Measurements from ENCODE around the gene TMEM185A. TPM values are rescaled to one million over a fixed set of nuclear protein-coding genes. Genes with fewer than 3 reads are reported as not detected.
"Not testable (repeated sequence)": the region's sequence is repeated elsewhere in the genome, so short reads cannot be mapped to it uniquely, and the experiment has no call there.

The TMEM185A gene
- total RNA-seq, 2 experiments from 2014 or later, result 6.2 to 14.5 TPM

GRCh38 chrX:149550454-149550853 is 81.1 kb downstream of the TMEM185A start:
- H3K4me3 ChIP-seq (ENCODE audit: low read depth, low read length, poor library complexity, severe bottlenecking); DNase-seq (ENCODE audit: low spot score); H3K79me2 ChIP-seq (ENCODE audit: insufficient read depth, low read depth, low read length); H3K9me2 ChIP-seq (ENCODE audit: insufficient read depth, low read length); POLR2A ChIA-PET; H4K20me1 ChIP-seq (ENCODE audit: insufficient read depth, low read length); H2AFZ ChIP-seq (ENCODE audit: low read length); H3K9me3 ChIP-seq (ENCODE audit: low read length); H3K4me2 ChIP-seq (ENCODE audit: low read length); CTCF ChIA-PET (ENCODE audit: unreplicated experiment); H3K36me3 ChIP-seq (ENCODE audit: insufficient read depth, low read length); H3K4me1 ChIP-seq (ENCODE audit: insufficient read depth, low read length, poor library complexity, severe bottlenecking); intact Hi-C loops (cut with micrococcal nuclease; ENCODE audit: unreplicated experiment); BruUV-seq (replicated peaks); H3K27ac ChIP-seq (ENCODE audit: low read depth, low read length, poor library complexity, severe bottlenecking): not testable (repeated sequence)

- H3K36me3 ChIP-seq (ENCODE audit: insufficient read depth, low read length); DNase-seq (ENCODE audit: low spot score); POLR2A ChIA-PET; H3K4me3 ChIP-seq (ENCODE audit: low read depth, low read length, poor library complexity, severe bottlenecking); H4K20me1 ChIP-seq (ENCODE audit: insufficient read depth, low read length); H3K27ac ChIP-seq (ENCODE audit: low read depth, low read length, poor library complexity, severe bottlenecking); H3K4me1 ChIP-seq (ENCODE audit: insufficient read depth, low read length, poor library complexity, severe bottlenecking); intact Hi-C loops (cut with micrococcal nuclease; ENCODE audit: unreplicated experiment); H3K9me3 ChIP-seq (ENCODE audit: low read length); H3K9me2 ChIP-seq (ENCODE audit: insufficient read depth, low read length); H3K4me2 ChIP-seq (ENCODE audit: low read length); BruUV-seq (replicated peaks); H2AFZ ChIP-seq (ENCODE audit: low read length); H3K79me2 ChIP-seq (ENCODE audit: insufficient read depth, low read depth, low read length); CTCF ChIA-PET (ENCODE audit: unreplicated experiment): not testable (repeated sequence)
These were observed 81.9 kb downstream of the TMEM185A start, which contains the start of gene HSFX3 for GRCh38 chrX:149549701-149550100. Gene HSFX3, minus strand, starts transcription at chrX:149549924. Its CDS starts 72 bp downstream, at chrX:149549852.

GRCh38 chrX:149547782-149548181 is 83.8 kb downstream of the TMEM185A start:
- DNase-seq (ENCODE audit: low spot score); BruUV-seq (replicated peaks); H2AFZ ChIP-seq (ENCODE audit: low read length); H4K20me1 ChIP-seq (ENCODE audit: insufficient read depth, low read length); H3K27ac ChIP-seq (ENCODE audit: low read depth, low read length, poor library complexity, severe bottlenecking); H3K4me2 ChIP-seq (ENCODE audit: low read length); H3K4me1 ChIP-seq (ENCODE audit: insufficient read depth, low read length, poor library complexity, severe bottlenecking); H3K9me2 ChIP-seq (ENCODE audit: insufficient read depth, low read length); H3K36me3 ChIP-seq (ENCODE audit: insufficient read depth, low read length); CTCF ChIA-PET (ENCODE audit: unreplicated experiment); intact Hi-C loops (cut with micrococcal nuclease; ENCODE audit: unreplicated experiment); POLR2A ChIA-PET; H3K9me3 ChIP-seq (ENCODE audit: low read length); H3K79me2 ChIP-seq (ENCODE audit: insufficient read depth, low read depth, low read length); H3K4me3 ChIP-seq (ENCODE audit: low read depth, low read length, poor library complexity, severe bottlenecking): not testable (repeated sequence)

- H3K4me1 ChIP-seq (ENCODE audit: insufficient read depth, low read length, poor library complexity, severe bottlenecking); CTCF ChIA-PET (ENCODE audit: unreplicated experiment); DNase-seq (ENCODE audit: low spot score); intact Hi-C loops (cut with micrococcal nuclease; ENCODE audit: unreplicated experiment); H3K27ac ChIP-seq (ENCODE audit: low read depth, low read length, poor library complexity, severe bottlenecking); BruUV-seq (replicated peaks); POLR2A ChIA-PET; H3K9me2 ChIP-seq (ENCODE audit: insufficient read depth, low read length); H3K9me3 ChIP-seq (ENCODE audit: low read length); H3K79me2 ChIP-seq (ENCODE audit: insufficient read depth, low read depth, low read length); H4K20me1 ChIP-seq (ENCODE audit: insufficient read depth, low read length); H2AFZ ChIP-seq (ENCODE audit: low read length); H3K4me2 ChIP-seq (ENCODE audit: low read length); H3K36me3 ChIP-seq (ENCODE audit: insufficient read depth, low read length); H3K4me3 ChIP-seq (ENCODE audit: low read depth, low read length, poor library complexity, severe bottlenecking): not testable (repeated sequence)
These were observed 84.6 kb downstream of the TMEM185A start for GRCh38 chrX:149546962-149547361.

Other genes with a start within 250 kb of the TMEM185A start
- gene IDS, start 126.5 kb downstream of the TMEM185A start, total RNA-seq (2014; rRNA removed; shearing (Covaris generic)), result 25.6 and 44.0 TPM in 2 replicates
- 65.8 and 71.7 TPM in 2 replicates for gene IDS, start 126.5 kb downstream of the TMEM185A start, total RNA-seq (2022)
- 13.0 and 19.2 TPM in 2 replicates for gene EOLA1, start 90.8 kb downstream of the TMEM185A start, total RNA-seq (2014; rRNA removed; shearing (Covaris generic))
- gene EOLA1, start 90.8 kb downstream of the TMEM185A start, total RNA-seq (2022), result 21.2 and 22.9 TPM in 2 replicates
- gene HSFX3, start 81.9 kb downstream of the TMEM185A start, total RNA-seq (2014; rRNA removed; shearing (Covaris generic)), result not detected in 2 replicates
- gene HSFX3, start 81.9 kb downstream of the TMEM185A start, total RNA-seq (2022), result not detected in 2 replicates
- gene MAGEA9B, start 44.3 kb downstream of the TMEM185A start, total RNA-seq (2014; rRNA removed; shearing (Covaris generic)), result not detected in 2 replicates
- gene MAGEA9B, start 44.3 kb downstream of the TMEM185A start, total RNA-seq (2022), result not detected in 2 replicates
- gene HSFX2, start 36.5 kb downstream of the TMEM185A start, total RNA-seq (2014; rRNA removed; shearing (Covaris generic)), result not detected in 2 replicates
- not detected in 2 replicates for gene HSFX2, start 36.5 kb downstream of the TMEM185A start, total RNA-seq (2022)
- gene MAGEA11, start 80.3 kb upstream of the TMEM185A start, total RNA-seq (2014; rRNA removed; shearing (Covaris generic)), result not detected in 2 replicates
- not detected in 2 replicates for gene MAGEA11, start 80.3 kb upstream of the TMEM185A start, total RNA-seq (2022)
- gene HSFX1, start 142.3 kb upstream of the TMEM185A start, total RNA-seq (2014; rRNA removed; shearing (Covaris generic)), result 0.73 TPM in 1 of 2 replicates, not detected in the other
- 0.52 and 0.80 TPM in 2 replicates for gene HSFX1, start 142.3 kb upstream of the TMEM185A start, total RNA-seq (2022)
- not detected in 2 replicates for gene MAGEA9, start 150.1 kb upstream of the TMEM185A start, total RNA-seq (2014; rRNA removed; shearing (Covaris generic))
- gene MAGEA9, start 150.1 kb upstream of the TMEM185A start, total RNA-seq (2022), result not detected in 2 replicates
- not detected in 2 replicates for gene MAGEA8, start 249.4 kb upstream of the TMEM185A start, total RNA-seq (2014; rRNA removed; shearing (Covaris generic))
- not detected in 2 replicates for gene MAGEA8, start 249.4 kb upstream of the TMEM185A start, total RNA-seq (2022)

Data from OCI-LY7 (cell line).